GM19452 (cell line): Measurements from ENCODE around the gene SPRR1B.
"Not testable (repeated sequence)": the region's sequence is repeated elsewhere in the genome, so short reads cannot be mapped to it uniquely, and the experiment has no call there.

Experiments
- ATAC-seq: cut with Tn5 transposase; IDR thresholded peaks from one replicate; pipeline ENCODE4 v1.9.1; 2021; ENCODE audit not compliant: unreplicated experiment

Gene SPRR1B

GRCh38 chr1:153035211-153035610 is 4.2 kb downstream of the SPRR1B start:
- ATAC-seq: no peak

- no peak for ATAC-seq
Measured at GRCh38 chr1:153040950-153041631, 10.1 kb downstream of the SPRR1B start, which contains the start of gene SPRR2D. SPRR2D (minus strand) TSS chr1:153041120; CDS start chr1:153040346, 774 bp downstream.

- ATAC-seq: no peak
Measured at GRCh38 chr1:153049211-153049610, 18.2 kb downstream of the SPRR1B start.

GRCh38 chr1:153056111-153056510 is 25.1 kb downstream of the SPRR1B start:
- ATAC-seq: not testable (repeated sequence)

GRCh38 chr1:153057375-153057774 is 26.4 kb downstream of the SPRR1B start, which contains the start of gene SPRR2A:
SPRR2A (minus strand) TSS chr1:153057512; CDS start chr1:153056735, 777 bp downstream.
- ATAC-seq: no peak

- no peak for ATAC-seq
Measured at GRCh38 chr1:153058154-153058553, 27.2 kb downstream of the SPRR1B start.

GRCh38 chr1:153058826-153059784 is 28.1 kb downstream of the SPRR1B start:
- no peak for ATAC-seq

- no peak for ATAC-seq
Measured at GRCh38 chr1:153070243-153070642, 39.2 kb downstream of the SPRR1B start.

GRCh38 chr1:153071511-153071910 is 40.5 kb downstream of the SPRR1B start, which contains the start of gene SPRR2B:
SPRR2B (minus strand) TSS chr1:153071611; CDS start chr1:153070839, 772 bp downstream.
- ATAC-seq: no peak

- ATAC-seq: no peak
Measured at GRCh38 chr1:153072806-153073726, 42.1 kb downstream of the SPRR1B start.

- ATAC-seq: no peak
Measured at GRCh38 chr1:153081736-153082135, 50.7 kb downstream of the SPRR1B start.
